ENCODE results near the gene RNU7-1. TPM values are rescaled to one million over a fixed set of nuclear protein-coding genes. Genes with fewer than 3 reads are reported as not detected.

RNU7-1 gene
- total and polyA plus RNA-seq, 9 of the 15 experiments (the other 6 are each of a cell fraction or from before 2014, with no cell fraction given) = not detected

- TF ChIP-seq TAF7 (tag; IDR thresholded peaks at IDR 0.05) = peak; percentile 50; the same call in 1 of the 2 replicates
- TF ChIP-seq FOXK2 (conservative IDR thresholded peaks at IDR 0.05 in 1 of 2, IDR thresholded peaks at IDR 0.05 in 1 of 2; ENCODE audit: low read depth in 2 of 2) = peak in 1 of 2 experiments; percentile 45; a peak in 3 of 4 replicates
- TF ChIP-seq PATZ1 (CRISPR knock-in tag; IDR thresholded peaks at IDR 0.05; ENCODE audit: borderline replicate concordance) = peak; percentile 94
- TF ChIP-seq TCFL5 (CRISPR knock-in tag; conservative IDR thresholded peaks at IDR 0.05) = peak; percentile 56; the same call in 1 of the 2 replicates
- TF ChIP-seq MTA2 (IDR thresholded peaks at IDR 0.05; ENCODE audit: low read depth) = 0 out of 2 replicates have a peak, but pooled peaks have one; percentile 8
- TF ChIP-seq CBX8 (IDR thresholded peaks at IDR 0.05; ENCODE audit: borderline replicate concordance, extremely low read depth, low read depth, low read length, poor library complexity, severe bottlenecking) = no peak
- TF ChIP-seq TSC22D4 (tag; IDR thresholded peaks at IDR 0.05) = no peak
- 0 out of 2 replicates have a peak, but pooled peaks have one; percentile 18 for TF ChIP-seq DNMT1 (IDR thresholded peaks at IDR 0.05)
- no peak for TF ChIP-seq SRSF1 (IDR thresholded peaks at IDR 0.05; ENCODE audit: low read depth, low read length)
- peak; percentile 99 for TF ChIP-seq POLR2H (tag; IDR thresholded peaks at IDR 0.05; ENCODE audit: low read depth)
- TF ChIP-seq RNF2 (IDR thresholded peaks at IDR 0.05) = peak; percentile 99
- peak; percentile 88 for TF ChIP-seq MEF2A (IDR thresholded peaks at IDR 0.05; ENCODE audit: control insufficient read depth, low read depth, low read length)
- TF ChIP-seq ZNF436 (CRISPR knock-in tag; IDR thresholded peaks at IDR 0.05) = peak; percentile 95
- peak; percentile 54; the same call in 1 of the 2 replicates for TF ChIP-seq IRF2 (CRISPR knock-in tag; IDR thresholded peaks at IDR 0.05)
- TF ChIP-seq DDX20 (tag; IDR thresholded peaks at IDR 0.05; ENCODE audit: low read depth) = no peak
- TF ChIP-seq ZNF518B (CRISPR knock-in tag; IDR thresholded peaks at IDR 0.05) = peak; percentile 93
- no peak; the same call in 1 of the 2 replicates for TF ChIP-seq ZNF76 (CRISPR knock-in tag; IDR thresholded peaks at IDR 0.05; ENCODE audit: borderline replicate concordance)
- TF ChIP-seq ZFX (CRISPR knock-in tag; IDR thresholded peaks at IDR 0.05) = no peak
- peak; percentile 95 for TF ChIP-seq ESRRB (CRISPR knock-in tag; IDR thresholded peaks at IDR 0.05; ENCODE audit: borderline replicate concordance)
- TF ChIP-seq MCM2 (IDR thresholded peaks at IDR 0.05; ENCODE audit: low read depth) = no peak
- peak; percentile 95 for TF ChIP-seq ZNF586 (CRISPR knock-in tag; conservative IDR thresholded peaks at IDR 0.05)
- peak; percentile 93 for TF ChIP-seq ATF4 (CRISPR knock-in tag; IDR thresholded peaks at IDR 0.05)
Observed at GRCh38 chr12:6943722-6944380, at the start of gene RNU7-1, which contains the start of gene C12orf57 (continued).

All from K562 (cell line).